Caco-2 (cell line): ENCODE measurements around the gene CCNL2. TPM values are rescaled to one million over a fixed set of nuclear protein-coding genes. Genes with fewer than 3 reads are reported as not detected.

Source experiments
- BruUV-seq: library from RNA; stranded (reverse); fragments of 400-500 nt; replicated peaks from 2 replicates; lab custom pipeline; 2021; lab: Mats Ljungman, UMichigan
- CTCF ChIA-PET: fragments of 300-600 bp; sonication (Branson Sonifier 250); formaldehyde crosslinking; loops from one replicate; lab custom pipeline; 2022; ENCODE audit warnings: antibody characterized with exemption; lab: Charles Lee
- POLR2A ChIA-PET: fragments of 300-600 bp; sonication (Branson Sonifier 250); formaldehyde crosslinking; loops from one replicate; lab custom pipeline; 2022; ENCODE audit warnings: antibody characterized with exemption; lab: Charles Lee
- DNase-seq, 2 experiments: peaks; one replicate each; pipeline versions ENCODE4 v3.0.0 to v3.0.0-alpha.2; 2020 to 2022
- H3K27me3 ChIP-seq: replicated peaks from 2 replicates; pipeline ENCODE4 v1.6.0; 2011; ENCODE audit warnings: low read length; ENCODE audit not compliant: control insufficient read depth, insufficient read depth
- H3K36me3 ChIP-seq: 2 replicates; pipeline ENCODE4 v1.5.1; 2011; ENCODE audit warnings: low read length; ENCODE audit not compliant: control insufficient read depth, insufficient read depth
- H3K4me1 ChIP-seq: fragments of 250-450 bp; sonication (Bioruptor Pico); 2 replicates; pipeline ENCODE4 v1.5.1; 2020; ENCODE audit warnings: mild to moderate bottlenecking
- H3K4me3 ChIP-seq: 2 replicates; pipeline ENCODE4 v1.5.1; 2011; ENCODE audit warnings: low read depth, mild to moderate bottlenecking, control low read depth, low read length
- H3K9me3 ChIP-seq: fragments of 250-450 bp; sonication (Bioruptor Pico); 2 replicates; pipeline ENCODE4 v1.5.1; 2020; ENCODE audit warnings: mild to moderate bottlenecking, moderate library complexity
- H3K27ac Mint-ChIP-seq: one replicate; pipeline ENCODE4 v1.8.0; 2022; ENCODE audit warnings: mixed read lengths; ENCODE audit not compliant: unreplicated experiment
- H3K27me3 Mint-ChIP-seq: one replicate; pipeline ENCODE4 v1.8.0; 2022; ENCODE audit warnings: mixed read lengths; ENCODE audit not compliant: insufficient read depth, unreplicated experiment
- H3K36me3 Mint-ChIP-seq: one replicate; pipeline ENCODE4 v1.8.0; 2022; ENCODE audit warnings: mild to moderate bottlenecking, mixed read lengths; ENCODE audit not compliant: insufficient read depth, unreplicated experiment
- H3K4me1 Mint-ChIP-seq: one replicate; pipeline ENCODE4 v1.8.0; 2022; ENCODE audit warnings: low read depth, mixed read lengths; ENCODE audit not compliant: unreplicated experiment
- H3K4me3 Mint-ChIP-seq: one replicate; pipeline ENCODE4 v1.8.0; 2022; ENCODE audit warnings: mild to moderate bottlenecking, moderate library complexity, mixed read lengths; ENCODE audit not compliant: unreplicated experiment
- H3K9me3 Mint-ChIP-seq: one replicate; pipeline ENCODE4 v1.8.0; 2022; ENCODE audit warnings: mixed read lengths; ENCODE audit not compliant: unreplicated experiment
- CTCF ChIP-seq, 2 experiments: fragments of 200-600 bp in 1 of 2; IDR thresholded peaks; 1 replicate in 1 of 2; 2 replicates in 1 of 2; pipeline versions ENCODE4 v1.5.1 to v1.8.0; 2011 to 2022; ENCODE audit warnings: antibody characterized with exemption in 1 of 2, control low read depth in 1 of 2, inconsistent platforms in 1 of 2, low read depth in 1 of 2, low read length in 1 of 2, mild to moderate bottlenecking in 1 of 2, moderate library complexity in 1 of 2; ENCODE audit not compliant: insufficient read depth in 1 of 2, severe bottlenecking in 1 of 2, unreplicated experiment in 1 of 2
- intact Hi-C: fragments of 100-400 bp; cut with micrococcal nuclease; formaldehyde crosslinking; loops from one replicate; pipeline ENCODE4 v1.10.0; 2022; ENCODE audit not compliant: unreplicated experiment
- total RNA-seq: library from RNA; stranded (reverse); gene quantifications from 2 replicates; pipeline ENCODE4 v1.2.3, GENCODE V29; 2022

CCNL2 gene
- total RNA-seq, 1 experiment from 2014 or later, result 147 TPM

DNA sequence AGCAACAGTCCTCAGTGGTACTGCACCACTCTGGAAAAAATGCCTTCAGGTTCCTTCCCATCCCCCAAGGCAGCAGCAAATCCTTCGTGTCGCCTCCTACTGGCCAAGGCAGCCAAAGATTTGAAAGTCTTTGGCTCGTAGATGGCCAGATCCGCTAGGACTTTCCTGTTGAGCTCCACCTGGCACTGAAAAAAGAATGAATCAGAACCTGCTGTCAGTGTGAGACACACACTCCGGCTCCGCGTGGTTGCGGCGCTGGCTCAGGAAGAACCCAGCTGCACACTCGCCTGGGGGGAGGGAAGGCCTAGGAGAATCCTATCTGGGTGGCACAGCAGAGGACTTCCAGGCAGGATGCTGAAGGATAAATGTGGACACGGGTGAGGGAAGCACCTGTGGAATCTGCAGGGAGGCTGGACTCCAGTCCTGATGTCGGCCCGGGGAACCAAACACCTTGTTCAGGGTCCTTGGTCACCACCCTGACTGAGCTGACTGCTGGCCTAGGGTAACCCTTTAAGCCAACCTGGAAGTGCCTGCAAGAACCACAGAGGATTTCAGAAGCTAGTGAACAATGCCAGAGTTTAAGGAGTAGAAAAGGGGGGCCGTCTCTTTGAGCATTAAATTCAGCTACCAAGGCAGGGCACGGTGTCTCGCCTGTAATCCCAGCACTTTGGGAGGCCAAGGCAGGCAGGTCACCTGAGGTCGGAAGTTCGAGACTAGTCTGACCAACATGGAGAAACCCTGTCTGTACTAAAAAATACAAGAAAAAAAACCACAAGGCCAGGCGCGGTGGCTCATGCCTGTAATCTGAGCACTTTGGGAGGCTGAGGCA, 3.2 kb upstream of the CCNL2 start:
- TF ChIP-seq CTCF (IDR thresholded peaks at IDR 0.05; ENCODE audit: insufficient read depth in 1 of 2, low read depth in 1 of 2, low read length in 1 of 2, severe bottlenecking in 1 of 2, unreplicated experiment in 1 of 2), result peak; percentile 33 to 45
- Mint-ChIP-seq H3K27me3 (no peaks in the 10 kb centered on the region), H3K4me1 (peaks cover 12% of the 10 kb centered on the region), H3K36me3 (peaks cover 89% of the 10 kb centered on the region), H3K27ac (peak overlapping the region; percentile 74), H3K4me3 (no peak overlapping the region), H3K9me3 (no peaks in the 10 kb centered on the region)
- peak; percentile 56 to 60 for DNase-seq
- Histone ChIP-seq H3K36me3 (peaks cover 4% of the 10 kb centered on the region; the same call in 1 of the 2 replicates), H3K4me1 (peaks cover 19% of the 10 kb centered on the region), H3K4me3 (no peak overlapping the region), H3K9me3 (no peaks in the 10 kb centered on the region), H3K27me3 (no peaks in the 10 kb centered on the region)
- intact Hi-C loops, result no loop called here
- ChIA-PET POLR2A (interaction anchor here (0.5 to 1.1 kb wide), 2 partner anchors 28 to 102 kb away, joined by 3 to 4 read pairs; no protein-coding TSS in a partner anchor), CTCF (interaction anchor here (0.6 to 1.0 kb wide), 3 partner anchors 31 to 139 kb away, joined by 3 read pairs; no protein-coding TSS in a partner anchor)
- BruUV-seq, result no TSS peak

- intact Hi-C loops, result no loop called here
Observed at GRCh38 chr1:1401457-1402010, 2.4 kb upstream of the CCNL2 start.

More at GRCh38 chr1:1401457-1402010, 2.4 kb upstream of the CCNL2 start:
- H3K4me3 ChIP-seq, result no peak overlapping the region
- H3K36me3 ChIP-seq, result peaks cover 4% of the 10 kb centered on the region; the same call in 1 of the 2 replicates
- no peaks in the 10 kb centered on the region for H3K9me3 Mint-ChIP-seq
- no peaks in the 10 kb centered on the region for H3K9me3 ChIP-seq
- peak overlapping the region; percentile 86 for H3K4me3 Mint-ChIP-seq
- peaks cover 22% of the 10 kb centered on the region for H3K4me1 ChIP-seq
- POLR2A ChIA-PET, result interaction anchor here (1.1 kb wide), 1 partner anchor 103 kb away, joined by 3 read pairs; no protein-coding TSS in a partner anchor
- no peaks in the 10 kb centered on the region for H3K27me3 ChIP-seq
- no peak for TF ChIP-seq CTCF (IDR thresholded peaks at IDR 0.05; ENCODE audit: insufficient read depth in 1 of 2, low read depth in 1 of 2, low read length in 1 of 2, severe bottlenecking in 1 of 2, unreplicated experiment in 1 of 2)
- peaks cover 12% of the 10 kb centered on the region for H3K4me1 Mint-ChIP-seq
- H3K36me3 Mint-ChIP-seq, result peaks cover 88% of the 10 kb centered on the region
- BruUV-seq, result no TSS peak
- CTCF ChIA-PET, result interaction anchor here (0.6 to 1.0 kb wide), 2 partner anchors 32 to 140 kb away, joined by 3 read pairs; no protein-coding TSS in a partner anchor
- DNase-seq, result no peak
- H3K27me3 Mint-ChIP-seq, result no peaks in the 10 kb centered on the region
- H3K27ac Mint-ChIP-seq, result peak overlapping the region; percentile 93
